ENCODE measurements around the gene DST.

Gene DST

DNA sequence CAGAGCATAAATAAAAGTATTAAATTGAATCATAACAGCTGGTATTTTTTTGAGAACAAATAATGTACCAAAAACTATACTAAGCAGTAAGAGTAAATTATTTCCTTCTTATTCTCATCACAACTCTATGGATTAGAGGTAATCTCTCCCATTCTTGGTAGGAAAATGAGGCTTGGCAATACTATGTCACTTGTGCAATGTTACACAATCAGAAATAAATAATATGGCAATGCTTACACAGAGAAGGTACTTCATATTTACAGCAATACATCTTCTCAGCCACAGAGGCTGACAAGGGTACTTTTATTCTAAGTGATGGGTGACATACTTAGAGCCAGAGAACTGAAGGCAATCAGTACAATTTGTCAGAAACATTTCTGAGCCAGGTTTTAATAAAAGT, 3.9 kb downstream of the DST start:
- TF ChIP-seq, protein P1, sequence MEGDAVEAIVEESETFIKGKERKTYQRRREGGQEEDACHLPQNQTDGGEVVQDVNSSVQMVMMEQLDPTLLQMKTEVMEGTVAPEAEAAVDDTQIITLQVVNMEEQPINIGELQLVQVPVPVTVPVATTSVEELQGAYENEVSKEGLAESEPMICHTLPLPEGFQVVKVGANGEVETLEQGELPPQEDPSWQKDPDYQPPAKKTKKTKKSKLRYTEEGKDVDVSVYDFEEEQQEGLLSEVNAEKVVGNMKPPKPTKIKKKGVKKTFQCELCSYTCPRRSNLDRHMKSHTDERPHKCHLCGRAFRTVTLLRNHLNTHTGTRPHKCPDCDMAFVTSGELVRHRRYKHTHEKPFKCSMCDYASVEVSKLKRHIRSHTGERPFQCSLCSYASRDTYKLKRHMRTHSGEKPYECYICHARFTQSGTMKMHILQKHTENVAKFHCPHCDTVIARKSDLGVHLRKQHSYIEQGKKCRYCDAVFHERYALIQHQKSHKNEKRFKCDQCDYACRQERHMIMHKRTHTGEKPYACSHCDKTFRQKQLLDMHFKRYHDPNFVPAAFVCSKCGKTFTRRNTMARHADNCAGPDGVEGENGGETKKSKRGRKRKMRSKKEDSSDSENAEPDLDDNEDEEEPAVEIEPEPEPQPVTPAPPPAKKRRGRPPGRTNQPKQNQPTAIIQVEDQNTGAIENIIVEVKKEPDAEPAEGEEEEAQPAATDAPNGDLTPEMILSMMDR (IDR thresholded peaks at IDR 0.05; ENCODE audit: low read depth, low read length, missing control alignments), result no peak
- DNase-seq (ENCODE audit: low read depth), result no peak
- no peak overlapping the region for H3K4me3 ChIP-seq (ENCODE audit: low read depth, low read length)

DNA sequence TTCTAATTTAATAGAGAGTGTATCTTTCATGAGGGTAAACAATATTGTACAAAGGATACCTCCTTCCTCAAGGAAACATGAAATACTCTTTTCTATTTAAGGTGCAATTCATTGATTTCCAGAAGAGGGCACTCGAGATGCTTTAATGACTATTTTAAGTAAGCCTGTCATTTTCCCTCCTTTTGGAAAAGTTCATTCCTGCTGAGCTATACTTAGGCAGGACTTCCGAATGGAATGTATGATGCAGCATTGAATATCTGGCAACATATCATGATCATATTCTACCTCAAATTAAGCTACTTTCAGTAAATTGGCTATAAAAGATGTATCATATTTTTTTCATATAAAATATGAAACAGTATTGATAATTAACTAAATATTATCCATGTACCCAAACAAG, 5.0 kb downstream of the DST start:
- no peak overlapping the region for H3K4me3 ChIP-seq (ENCODE audit: low read depth, low read length)
- TF ChIP-seq, protein P1 (IDR thresholded peaks at IDR 0.05; ENCODE audit: low read depth, low read length, missing control alignments), result peak; percentile 56
- peak; percentile 21 for DNase-seq (ENCODE audit: low read depth)

DNA sequence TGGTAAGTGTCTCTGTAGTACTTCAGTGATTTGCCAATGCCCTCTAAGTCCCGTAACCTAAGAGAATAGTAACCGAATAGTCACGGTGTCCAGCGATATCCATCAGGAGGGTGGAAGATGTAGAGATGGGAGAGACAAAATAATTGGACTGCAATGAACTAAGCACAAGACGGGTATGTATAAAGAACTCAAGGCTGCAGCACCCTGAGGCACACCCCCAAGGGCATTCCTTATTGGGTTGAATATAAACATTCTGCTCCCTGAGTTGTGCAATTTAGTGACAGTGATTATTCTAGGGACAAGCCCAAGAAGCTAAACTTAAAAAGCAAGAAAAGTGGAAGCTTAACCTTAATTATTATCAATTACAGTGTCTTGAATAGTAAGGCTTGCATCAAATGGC, 14.6 kb downstream of the DST start:
- TF ChIP-seq, protein P1 (IDR thresholded peaks at IDR 0.05; ENCODE audit: low read depth, low read length, missing control alignments), result no peak
- H3K4me3 ChIP-seq (ENCODE audit: low read depth, low read length), result no peak overlapping the region
- DNase-seq (ENCODE audit: low read depth), result no peak

- H3K4me3 ChIP-seq (ENCODE audit: low read depth, low read length), result no peak overlapping the region
- TF ChIP-seq, protein P1 (IDR thresholded peaks at IDR 0.05; ENCODE audit: low read depth, low read length, missing control alignments), result no peak
- no peak for DNase-seq (ENCODE audit: low read depth)
Measured at GRCh38 chr6:56625356-56625755, 17.3 kb downstream of the DST start.

- H3K4me3 ChIP-seq (ENCODE audit: low read depth, low read length), result no peak overlapping the region
- TF ChIP-seq, protein P1 (IDR thresholded peaks at IDR 0.05; ENCODE audit: low read depth, low read length, missing control alignments), result no peak
- no peak for DNase-seq (ENCODE audit: low read depth)
Measured at GRCh38 chr6:56624728-56625069, 18.0 kb downstream of the DST start.

DNA sequence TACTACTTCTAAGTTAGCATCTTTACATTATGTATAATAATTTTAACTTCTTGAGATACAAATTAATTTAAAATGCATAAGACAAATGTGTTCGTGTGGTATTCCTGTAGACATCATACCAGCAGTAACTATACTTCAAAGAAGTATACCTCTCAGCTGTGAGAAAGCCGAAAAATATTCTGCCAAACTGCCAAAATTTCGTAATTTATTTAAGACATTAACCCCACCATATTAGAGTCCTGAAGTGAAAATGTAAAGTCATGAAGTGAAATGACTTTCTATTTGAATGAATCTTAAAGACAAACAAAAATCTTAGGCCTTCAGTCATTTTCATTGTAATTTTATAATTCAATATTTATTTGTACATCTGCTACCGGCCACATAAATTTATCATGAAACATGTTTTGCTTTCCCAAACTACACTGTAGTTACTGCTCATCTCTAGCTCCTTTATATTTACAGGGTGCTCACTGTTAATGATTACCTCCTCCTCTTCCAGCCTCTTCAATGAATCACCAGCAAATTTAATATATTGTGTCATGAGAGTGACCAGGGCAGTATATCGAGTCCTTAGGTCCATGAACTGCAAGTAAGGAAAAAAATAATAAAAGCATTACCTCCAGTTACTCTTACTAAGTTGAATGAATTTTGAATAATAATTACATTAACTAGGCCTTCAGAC, 18.5 kb downstream of the DST start:
- TF ChIP-seq, protein P1 (IDR thresholded peaks at IDR 0.05; ENCODE audit: low read depth, low read length, missing control alignments), result no peak
- H3K4me3 ChIP-seq (ENCODE audit: low read depth, low read length), result no peak overlapping the region
- DNase-seq (ENCODE audit: low read depth), result no peak

DNA sequence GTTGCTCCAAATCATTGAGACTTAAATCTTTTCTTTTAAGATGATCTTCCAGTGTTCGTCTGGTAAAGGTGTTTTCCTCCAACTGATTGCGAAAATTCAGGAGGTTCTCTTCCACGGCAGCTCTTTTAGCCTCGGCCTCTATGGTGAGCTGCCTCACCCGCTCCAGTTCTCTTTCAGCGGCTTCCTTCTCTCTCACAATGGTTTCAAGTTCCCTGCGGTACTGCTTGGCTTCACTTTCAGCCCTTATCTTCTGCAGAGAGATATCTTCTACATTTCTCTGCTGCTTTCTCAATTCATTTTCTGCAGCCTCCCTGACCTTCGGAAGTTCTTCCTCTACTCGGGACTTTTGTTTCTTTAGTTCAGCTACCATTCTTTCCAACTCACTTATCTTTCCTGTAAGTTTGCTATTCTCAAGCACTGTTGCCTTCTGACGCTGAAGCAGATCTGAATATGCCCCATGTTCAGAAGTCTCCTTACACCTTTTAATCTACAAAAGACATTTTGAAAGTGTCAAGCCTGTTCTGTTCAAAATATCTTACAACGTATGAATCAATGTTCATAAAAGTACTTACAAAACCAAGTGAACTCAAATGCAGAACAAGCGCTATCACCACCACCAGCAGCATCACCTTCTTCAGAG, 22.3 kb downstream of the DST start:
- TF ChIP-seq, protein P1 (IDR thresholded peaks at IDR 0.05; ENCODE audit: low read depth, low read length, missing control alignments), result no peak
- no peak overlapping the region for H3K4me3 ChIP-seq (ENCODE audit: low read depth, low read length)
- no peak for DNase-seq (ENCODE audit: low read depth)

Data from GM12864 (cell line).